ENCODE results near the gene FSTL4.

- TF ChIP-seq ZFP3 (CRISPR knock-in tag; IDR thresholded peaks at IDR 0.05) = no peak
- no peak for TF ChIP-seq TSHZ2 (CRISPR knock-in tag; IDR thresholded peaks at IDR 0.05)
- no peak for TF ChIP-seq POU6F1 (CRISPR knock-in tag; IDR thresholded peaks at IDR 0.05; ENCODE audit: borderline replicate concordance, low read depth)
- TF ChIP-seq ZNF565 (CRISPR knock-in tag; conservative IDR thresholded peaks at IDR 0.05; ENCODE audit: low read depth) = no peak
- no peak for TF ChIP-seq PATZ1 (CRISPR knock-in tag; IDR thresholded peaks at IDR 0.05; ENCODE audit: borderline replicate concordance)
- no peak for TF ChIP-seq ZNF8 (CRISPR knock-in tag; IDR thresholded peaks at IDR 0.05)
These were observed 229.4 kb downstream of the FSTL4 start for GRCh38 chr5:133382661-133383579.
